Panc1 (cell line): ENCODE results near the gene CDK18. TPM values are rescaled to one million over a fixed set of nuclear protein-coding genes. Genes with fewer than 3 reads are reported as not detected.

Source experiments
- ATAC-seq: fragments of 200-7000 bp; cut with Tn5 transposase; 2 replicates; pipeline ENCODE4 v1.9.1; 2020; ENCODE audit warnings: mild to moderate bottlenecking, moderate library complexity
- BruUV-seq: library from RNA; stranded (reverse); fragments of 400-500 nt; replicated peaks from 2 replicates; lab custom pipeline; 2021; lab: Mats Ljungman, UMichigan
- CTCF ChIA-PET: fragments of 300-600 bp; sonication (Branson Sonifier 250); formaldehyde crosslinking; loops from one replicate; lab custom pipeline; 2022; ENCODE audit warnings: antibody characterized with exemption; lab: Charles Lee
- POLR2A ChIA-PET: fragments of 300-600 bp; sonication (Branson Sonifier 250); formaldehyde crosslinking; loops from one replicate; lab custom pipeline; 2022; ENCODE audit warnings: antibody characterized with exemption; lab: Charles Lee
- DNase-seq: peaks from one replicate; pipeline ENCODE4 v3.0.0-alpha.2; 2010; ENCODE audit warnings: low read depth, low spot score
- H3K27ac ChIP-seq: 2 replicates; pipeline ENCODE4 v1.5.1; 2011; ENCODE audit warnings: mild to moderate bottlenecking, low read length, inconsistent platforms
- H3K27me3 ChIP-seq: fragments of 200-500 bp; sonication (Bioruptor generic); 2 replicates; pipeline ENCODE4 v1.6.0; 2014; ENCODE audit warnings: low read length, inconsistent platforms; ENCODE audit not compliant: control insufficient read depth, insufficient read depth
- H3K36me3 ChIP-seq: fragments of 200-500 bp; sonication (Bioruptor generic); 2 replicates; pipeline ENCODE4 v1.5.1; 2014; ENCODE audit warnings: inconsistent platforms, mild to moderate bottlenecking, low read length, moderate library complexity; ENCODE audit not compliant: control insufficient read depth, insufficient read depth
- H3K4me1 ChIP-seq: 2 replicates; pipeline ENCODE4 v1.5.1; 2011; ENCODE audit warnings: inconsistent platforms, mild to moderate bottlenecking, low read length, moderate library complexity; ENCODE audit not compliant: control insufficient read depth, insufficient read depth
- H3K4me3 ChIP-seq, 2 experiments: 2 replicates each; pipeline ENCODE4 v1.5.1; 2011 to 2012; ENCODE audit warnings: low read depth in 2 of 2, low read length in 2 of 2, mild to moderate bottlenecking in 2 of 2, inconsistent platforms in 1 of 2, moderate library complexity in 1 of 2
- H3K9me3 ChIP-seq: fragments of 200-500 bp; sonication (Bioruptor generic); 2 replicates; pipeline ENCODE4 v1.5.1; 2014; ENCODE audit warnings: low read depth, mild to moderate bottlenecking, inconsistent platforms, low read length, moderate library complexity; ENCODE audit not compliant: control insufficient read depth, insufficient read depth
- CTCF ChIP-seq: fragments of 450-650 bp; IDR thresholded peaks from 2 replicates; pipeline ENCODE4 v1.5.1; 2017; ENCODE audit warnings: mild to moderate bottlenecking
- POLR2AphosphoS5 ChIP-seq: IDR thresholded peaks from 2 replicates; pipeline ENCODE4 v1.6.1; 2012; ENCODE audit warnings: mild to moderate bottlenecking, low read depth, low read length, moderate library complexity
- REST ChIP-seq, 2 experiments: IDR thresholded peaks; 2 replicates each; pipeline ENCODE4 v1.6.1; 2011 to 2012; ENCODE audit warnings: low read depth in 2 of 2, control low read depth in 1 of 2, low read length in 1 of 2, mild to moderate bottlenecking in 1 of 2, moderate library complexity in 1 of 2; ENCODE audit not compliant: insufficient read depth in 1 of 2
- SIN3A ChIP-seq: IDR thresholded peaks from 2 replicates; pipeline ENCODE4 v1.6.1; 2012; ENCODE audit warnings: low read depth, mild to moderate bottlenecking, low read length, moderate library complexity, borderline replicate concordance; ENCODE audit not compliant: insufficient read depth
- TCF7L2 ChIP-seq: IDR thresholded peaks from 2 replicates; pipeline ENCODE4 v1.6.1; 2011; ENCODE audit warnings: mild to moderate bottlenecking, low read depth, low read length, inconsistent platforms
- in situ Hi-C: cut with HindIII; loops from 2 replicates; pipeline ENCODE4 v1.10.0; 2016; ENCODE audit warnings: low sequenced_read_pairs, low pct_unique_long_range_greater_than_20kb
- intact Hi-C: fragments of 100-400 bp; cut with micrococcal nuclease; formaldehyde crosslinking; loops from one replicate; pipeline ENCODE4 v1.10.0; 2022; ENCODE audit not compliant: unreplicated experiment
- total RNA-seq: library from RNA; stranded (reverse); gene quantifications from one replicate; pipeline ENCODE4 v1.2.1, GENCODE V29; 2021; ENCODE audit not compliant: unreplicated experiment

The CDK18 gene
- total RNA-seq, 1 experiment from 2014 or later: 7.0 TPM

GRCh38 chr1:205515781-205516253 lies 11.3 kb downstream of the CDK18 start:
- Histone ChIP-seq H3K4me3 (no peak overlapping the region), H3K36me3 (no peaks in the 10 kb centered on the region), H3K9me3 (no peaks in the 10 kb centered on the region), H3K27ac (no peak overlapping the region), H3K27me3 (no peaks in the 10 kb centered on the region), H3K4me1 (peaks cover 6% of the 10 kb centered on the region)
- DNase-seq (no peak), ATAC-seq (peak; percentile 27; the same call in 1 of the 2 replicates)
- ChIA-PET POLR2A (no interaction called here), CTCF (interaction anchor here (0.8 kb wide), 1 partner anchor 9 kb away, joined by 4 read pairs; no protein-coding TSS in a partner anchor)
- in situ Hi-C loops (no loop called here), intact Hi-C loops (no loop called here)
- TF ChIP-seq TCF7L2 (no peak), SIN3A (no peak), CTCF (no peak), POLR2AphosphoS5 (no peak), REST (IDR thresholded peaks at IDR 0.05; ENCODE audit: insufficient read depth in 1 of 2, low read depth in 2 of 2, low read length in 1 of 2) (no peak)
- BruUV-seq: no TSS peak

GRCh38 chr1:205516362-205516761 lies 11.9 kb downstream of the CDK18 start:
- no TSS peak for BruUV-seq
- no peak for TF ChIP-seq POLR2AphosphoS5
- TF ChIP-seq REST (IDR thresholded peaks at IDR 0.05; ENCODE audit: insufficient read depth in 1 of 2, low read depth in 2 of 2, low read length in 1 of 2): no peak
- no peak for TF ChIP-seq SIN3A
- no peak for TF ChIP-seq CTCF
- TF ChIP-seq TCF7L2: no peak
- ATAC-seq: no peak
- in situ Hi-C loops (no loop called here), intact Hi-C loops (no loop called here)
- POLR2A ChIA-PET: no interaction called here
- H3K4me3 ChIP-seq: no peak overlapping the region
- H3K27ac ChIP-seq: no peak overlapping the region
- CTCF ChIA-PET: no interaction called here
- H3K4me1 ChIP-seq: peaks cover 6% of the 10 kb centered on the region
- no peaks in the 10 kb centered on the region for H3K27me3 ChIP-seq
- no peak for DNase-seq
- no peaks in the 10 kb centered on the region for H3K9me3 ChIP-seq
- H3K36me3 ChIP-seq: no peaks in the 10 kb centered on the region
